ENCODE measurements around the gene GAB2. TPM values are rescaled to one million over a fixed set of nuclear protein-coding genes. Genes with fewer than 3 reads are reported as not detected.

GAB2 gene
- total RNA-seq, 1 experiment from 2014 or later: 10.0 TPM

DNA sequence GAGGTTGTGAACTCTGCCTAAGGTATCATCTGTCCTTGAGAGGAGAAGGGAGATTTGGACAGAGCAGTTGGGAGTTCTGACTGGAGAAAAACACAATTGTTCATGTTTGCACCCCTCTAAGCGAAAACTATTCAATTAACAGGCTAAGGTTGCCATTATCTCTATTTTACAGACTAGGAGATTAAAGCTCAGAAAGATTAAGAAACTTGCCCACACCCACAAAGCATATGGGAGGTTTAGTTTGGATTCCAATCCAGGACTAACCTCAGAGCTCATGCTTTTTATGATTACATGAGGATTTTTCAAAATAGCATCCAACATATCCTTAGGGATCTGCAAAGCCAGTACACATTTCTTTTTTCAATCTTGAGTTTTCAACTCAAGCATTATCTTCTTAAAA lies 22.0 kb downstream of the GAB2 start:
- Histone ChIP-seq H3K36me3 (ENCODE audit: control insufficient read depth, insufficient read depth, low read length) (no peaks in the 10 kb centered on the region), H3K4me3 (ENCODE audit: low read depth in 2 of 2, low read length in 2 of 2) (no peak overlapping the region), H3K27ac (ENCODE audit: low read length) (no peak overlapping the region), H3K9me3 (ENCODE audit: control insufficient read depth, insufficient read depth, low read depth, low read length) (no peaks in the 10 kb centered on the region), H3K4me1 (ENCODE audit: control insufficient read depth, insufficient read depth, low read length) (no peaks in the 10 kb centered on the region), H3K27me3 (ENCODE audit: control insufficient read depth, insufficient read depth, low read length) (no peaks in the 10 kb centered on the region)
- ChIA-PET CTCF (no interaction called here), POLR2A (no interaction called here)
- ATAC-seq: no peak
- BruUV-seq (replicated peaks): no TSS peak
- no peak for TF ChIP-seq POLR2AphosphoS5 (IDR thresholded peaks at IDR 0.05; ENCODE audit: low read depth, low read length)
- TF ChIP-seq, protein P1, sequence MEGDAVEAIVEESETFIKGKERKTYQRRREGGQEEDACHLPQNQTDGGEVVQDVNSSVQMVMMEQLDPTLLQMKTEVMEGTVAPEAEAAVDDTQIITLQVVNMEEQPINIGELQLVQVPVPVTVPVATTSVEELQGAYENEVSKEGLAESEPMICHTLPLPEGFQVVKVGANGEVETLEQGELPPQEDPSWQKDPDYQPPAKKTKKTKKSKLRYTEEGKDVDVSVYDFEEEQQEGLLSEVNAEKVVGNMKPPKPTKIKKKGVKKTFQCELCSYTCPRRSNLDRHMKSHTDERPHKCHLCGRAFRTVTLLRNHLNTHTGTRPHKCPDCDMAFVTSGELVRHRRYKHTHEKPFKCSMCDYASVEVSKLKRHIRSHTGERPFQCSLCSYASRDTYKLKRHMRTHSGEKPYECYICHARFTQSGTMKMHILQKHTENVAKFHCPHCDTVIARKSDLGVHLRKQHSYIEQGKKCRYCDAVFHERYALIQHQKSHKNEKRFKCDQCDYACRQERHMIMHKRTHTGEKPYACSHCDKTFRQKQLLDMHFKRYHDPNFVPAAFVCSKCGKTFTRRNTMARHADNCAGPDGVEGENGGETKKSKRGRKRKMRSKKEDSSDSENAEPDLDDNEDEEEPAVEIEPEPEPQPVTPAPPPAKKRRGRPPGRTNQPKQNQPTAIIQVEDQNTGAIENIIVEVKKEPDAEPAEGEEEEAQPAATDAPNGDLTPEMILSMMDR (IDR thresholded peaks at IDR 0.05): no peak
- TF ChIP-seq SIN3A (IDR thresholded peaks at IDR 0.05; ENCODE audit: borderline replicate concordance, insufficient read depth, low read depth, low read length): no peak
- TF ChIP-seq TCF7L2 (IDR thresholded peaks at IDR 0.05; ENCODE audit: low read depth, low read length): no peak
- TF ChIP-seq, protein P2, sequence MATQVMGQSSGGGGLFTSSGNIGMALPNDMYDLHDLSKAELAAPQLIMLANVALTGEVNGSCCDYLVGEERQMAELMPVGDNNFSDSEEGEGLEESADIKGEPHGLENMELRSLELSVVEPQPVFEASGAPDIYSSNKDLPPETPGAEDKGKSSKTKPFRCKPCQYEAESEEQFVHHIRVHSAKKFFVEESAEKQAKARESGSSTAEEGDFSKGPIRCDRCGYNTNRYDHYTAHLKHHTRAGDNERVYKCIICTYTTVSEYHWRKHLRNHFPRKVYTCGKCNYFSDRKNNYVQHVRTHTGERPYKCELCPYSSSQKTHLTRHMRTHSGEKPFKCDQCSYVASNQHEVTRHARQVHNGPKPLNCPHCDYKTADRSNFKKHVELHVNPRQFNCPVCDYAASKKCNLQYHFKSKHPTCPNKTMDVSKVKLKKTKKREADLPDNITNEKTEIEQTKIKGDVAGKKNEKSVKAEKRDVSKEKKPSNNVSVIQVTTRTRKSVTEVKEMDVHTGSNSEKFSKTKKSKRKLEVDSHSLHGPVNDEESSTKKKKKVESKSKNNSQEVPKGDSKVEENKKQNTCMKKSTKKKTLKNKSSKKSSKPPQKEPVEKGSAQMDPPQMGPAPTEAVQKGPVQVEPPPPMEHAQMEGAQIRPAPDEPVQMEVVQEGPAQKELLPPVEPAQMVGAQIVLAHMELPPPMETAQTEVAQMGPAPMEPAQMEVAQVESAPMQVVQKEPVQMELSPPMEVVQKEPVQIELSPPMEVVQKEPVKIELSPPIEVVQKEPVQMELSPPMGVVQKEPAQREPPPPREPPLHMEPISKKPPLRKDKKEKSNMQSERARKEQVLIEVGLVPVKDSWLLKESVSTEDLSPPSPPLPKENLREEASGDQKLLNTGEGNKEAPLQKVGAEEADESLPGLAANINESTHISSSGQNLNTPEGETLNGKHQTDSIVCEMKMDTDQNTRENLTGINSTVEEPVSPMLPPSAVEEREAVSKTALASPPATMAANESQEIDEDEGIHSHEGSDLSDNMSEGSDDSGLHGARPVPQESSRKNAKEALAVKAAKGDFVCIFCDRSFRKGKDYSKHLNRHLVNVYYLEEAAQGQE (IDR thresholded peaks at IDR 0.05; ENCODE audit: insufficient read depth in 1 of 2, low read depth in 2 of 2, low read length in 1 of 2): no peak
- in situ Hi-C loops (cut with HindIII; ENCODE audit: low pct_unique_long_range_greater_than_20kb, low sequenced_read_pairs) (no loop called here), intact Hi-C loops (cut with micrococcal nuclease; ENCODE audit: unreplicated experiment) (no loop called here)
- DNase-seq (ENCODE audit: low read depth, low spot score): no peak

DNA sequence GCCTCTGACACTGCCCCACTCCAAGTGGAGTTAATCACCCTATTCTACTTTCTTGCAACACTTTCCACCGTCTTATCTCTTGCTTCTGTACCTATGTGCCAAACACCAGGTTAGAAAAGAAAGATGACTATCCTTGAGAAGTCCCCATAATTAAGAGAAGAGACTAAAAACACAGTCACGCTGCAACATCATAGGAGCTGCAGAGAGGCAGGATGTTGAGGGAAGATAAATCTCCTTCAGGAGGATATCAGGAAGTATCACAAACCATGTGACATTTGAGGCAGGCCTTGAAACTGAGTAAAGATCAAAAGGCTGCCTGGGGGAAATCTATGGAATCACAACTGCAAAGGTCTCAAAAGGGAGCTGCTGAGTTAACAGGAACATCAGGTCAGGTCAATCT lies 24.8 kb downstream of the GAB2 start:
- Histone ChIP-seq H3K4me1 (ENCODE audit: control insufficient read depth, insufficient read depth, low read length) (no peaks in the 10 kb centered on the region), H3K27ac (ENCODE audit: low read length) (no peak overlapping the region), H3K36me3 (ENCODE audit: control insufficient read depth, insufficient read depth, low read length) (no peaks in the 10 kb centered on the region), H3K9me3 (ENCODE audit: control insufficient read depth, insufficient read depth, low read depth, low read length) (no peaks in the 10 kb centered on the region), H3K4me3 (ENCODE audit: low read depth in 2 of 2, low read length in 2 of 2) (no peak overlapping the region), H3K27me3 (ENCODE audit: control insufficient read depth, insufficient read depth, low read length) (no peaks in the 10 kb centered on the region)
- BruUV-seq (replicated peaks): no TSS peak
- in situ Hi-C loops (cut with HindIII; ENCODE audit: low pct_unique_long_range_greater_than_20kb, low sequenced_read_pairs) (no loop called here), intact Hi-C loops (cut with micrococcal nuclease; ENCODE audit: unreplicated experiment) (no loop called here)
- DNase-seq (ENCODE audit: low read depth, low spot score) (no peak), ATAC-seq (no peak)
- POLR2A ChIA-PET: no interaction called here
- TF ChIP-seq TCF7L2 (IDR thresholded peaks at IDR 0.05; ENCODE audit: low read depth, low read length): no peak
- TF ChIP-seq POLR2AphosphoS5 (IDR thresholded peaks at IDR 0.05; ENCODE audit: low read depth, low read length): no peak
- CTCF ChIA-PET: no interaction called here

DNA sequence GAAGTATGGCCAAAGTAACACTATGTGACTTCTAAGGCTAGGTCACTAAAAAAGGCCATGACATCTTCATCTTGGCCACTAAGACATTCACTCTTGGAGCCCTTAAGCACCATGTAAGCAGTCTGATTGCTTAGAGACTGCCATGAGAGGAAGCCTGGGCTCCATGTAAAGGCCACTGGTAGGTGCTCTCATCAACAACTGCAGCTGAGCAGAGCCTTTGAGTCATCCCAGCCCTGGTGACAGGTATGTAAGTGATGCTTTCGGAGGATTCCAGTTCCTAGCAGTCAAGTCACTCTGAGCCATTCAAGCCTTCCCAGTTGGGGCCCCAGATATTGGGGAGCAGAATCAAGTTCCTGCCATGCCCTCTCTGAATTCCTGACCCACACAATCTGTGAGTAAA lies 26.2 kb downstream of the GAB2 start:
- intact Hi-C loops (cut with micrococcal nuclease; ENCODE audit: unreplicated experiment) (no loop called here), in situ Hi-C loops (cut with HindIII; ENCODE audit: low pct_unique_long_range_greater_than_20kb, low sequenced_read_pairs) (no loop called here)
- Histone ChIP-seq H3K27ac (ENCODE audit: low read length) (no peak overlapping the region), H3K27me3 (ENCODE audit: control insufficient read depth, insufficient read depth, low read length) (no peaks in the 10 kb centered on the region), H3K9me3 (ENCODE audit: control insufficient read depth, insufficient read depth, low read depth, low read length) (0 out of 2 replicates have a peak, but pooled peaks cover 5% of the 10 kb centered on the region), H3K36me3 (ENCODE audit: control insufficient read depth, insufficient read depth, low read length) (no peaks in the 10 kb centered on the region), H3K4me3 (ENCODE audit: low read depth in 2 of 2, low read length in 2 of 2) (no peak overlapping the region), H3K4me1 (ENCODE audit: control insufficient read depth, insufficient read depth, low read length) (no peaks in the 10 kb centered on the region)
- no TSS peak for BruUV-seq (replicated peaks)
- CTCF ChIA-PET: no interaction called here
- TF ChIP-seq, protein P1 (IDR thresholded peaks at IDR 0.05): no peak
- TF ChIP-seq POLR2AphosphoS5 (IDR thresholded peaks at IDR 0.05; ENCODE audit: low read depth, low read length): no peak
- TF ChIP-seq SIN3A (IDR thresholded peaks at IDR 0.05; ENCODE audit: borderline replicate concordance, insufficient read depth, low read depth, low read length): no peak
- TF ChIP-seq TCF7L2 (IDR thresholded peaks at IDR 0.05; ENCODE audit: low read depth, low read length): no peak
- TF ChIP-seq, protein P2 (IDR thresholded peaks at IDR 0.05; ENCODE audit: insufficient read depth in 1 of 2, low read depth in 2 of 2, low read length in 1 of 2): no peak
- POLR2A ChIA-PET: no interaction called here
- ATAC-seq (no peak), DNase-seq (ENCODE audit: low read depth, low spot score) (no peak)
